GM18861 (cell line): ENCODE data around the gene TMEM209.
"Not testable (repeated sequence)": the region's sequence is repeated elsewhere in the genome, so short reads cannot be mapped to it uniquely, and the experiment has no call there.

Experiments
- ATAC-seq: cut with Tn5 transposase; IDR thresholded peaks from one replicate; pipeline ENCODE4 v1.9.1; 2021; ENCODE audit not compliant: unreplicated experiment

Gene TMEM209

DNA sequence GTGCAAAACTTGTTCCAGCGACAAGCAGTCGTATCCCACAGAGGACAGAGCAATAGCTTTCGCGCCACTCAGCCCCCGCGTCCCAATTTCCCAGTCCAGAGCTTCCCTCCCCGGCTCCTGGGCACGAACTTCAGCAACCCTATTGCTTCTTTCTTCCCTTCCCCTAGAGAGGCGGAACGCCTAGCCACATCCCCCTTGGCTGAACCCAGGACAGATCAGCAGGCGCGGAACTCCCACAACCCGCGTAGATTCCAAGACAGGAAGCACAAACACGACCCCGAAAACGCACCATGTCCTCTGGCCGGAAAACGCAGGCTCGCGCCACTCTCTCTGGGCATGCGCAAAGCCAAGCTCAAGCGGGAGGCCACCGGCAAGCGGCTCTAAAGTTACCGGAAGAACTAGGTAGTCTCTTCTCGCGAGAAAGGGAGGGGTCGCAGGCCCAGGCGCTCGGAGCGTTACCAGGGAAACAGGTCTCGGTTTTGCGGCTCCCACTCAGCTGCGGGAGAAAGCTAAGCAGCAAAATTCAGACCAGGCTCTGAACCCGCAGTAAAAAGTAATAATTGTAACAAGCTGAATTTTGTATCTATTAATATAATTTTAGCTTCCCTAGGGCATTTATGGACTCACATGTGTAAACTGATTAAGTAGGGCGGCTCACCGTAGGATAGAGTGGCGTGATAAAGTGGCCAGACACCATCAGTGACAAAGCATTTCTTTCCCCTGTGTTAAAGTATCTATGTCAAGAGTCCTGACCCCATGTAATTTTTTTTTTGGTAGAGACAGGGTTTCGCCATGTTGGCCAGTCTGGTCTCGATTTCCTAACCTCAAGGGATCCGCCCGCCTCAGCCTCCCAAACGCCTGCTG lies at the start of gene TMEM209:
TMEM209 (minus strand) TSS at position 323 of the 864 bp plus-strand sequence; CDS start at position 292, 31 bp downstream.
- ATAC-seq = peak; percentile 93

DNA sequence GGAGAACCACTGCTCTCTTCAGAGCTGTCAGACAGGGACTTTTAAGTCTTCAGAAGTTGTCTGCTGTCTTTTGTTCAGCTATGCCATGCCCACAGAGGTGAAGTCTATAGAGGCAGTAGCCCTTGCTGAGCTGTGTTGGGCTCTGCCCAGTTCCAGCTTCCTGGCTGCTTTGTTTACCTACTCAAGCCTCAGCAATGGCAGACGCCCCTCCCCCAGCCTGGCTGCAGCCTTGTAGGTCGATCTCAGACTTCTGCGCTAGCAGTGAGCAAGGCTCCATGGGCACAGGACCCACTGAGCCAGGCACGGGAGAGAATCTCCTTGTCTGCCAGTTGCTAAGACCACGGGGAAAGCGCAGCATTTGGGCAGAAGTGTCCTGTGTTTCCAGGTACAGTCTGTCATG lies 49.3 kb upstream of the TMEM209 start:
- no peak for ATAC-seq

DNA sequence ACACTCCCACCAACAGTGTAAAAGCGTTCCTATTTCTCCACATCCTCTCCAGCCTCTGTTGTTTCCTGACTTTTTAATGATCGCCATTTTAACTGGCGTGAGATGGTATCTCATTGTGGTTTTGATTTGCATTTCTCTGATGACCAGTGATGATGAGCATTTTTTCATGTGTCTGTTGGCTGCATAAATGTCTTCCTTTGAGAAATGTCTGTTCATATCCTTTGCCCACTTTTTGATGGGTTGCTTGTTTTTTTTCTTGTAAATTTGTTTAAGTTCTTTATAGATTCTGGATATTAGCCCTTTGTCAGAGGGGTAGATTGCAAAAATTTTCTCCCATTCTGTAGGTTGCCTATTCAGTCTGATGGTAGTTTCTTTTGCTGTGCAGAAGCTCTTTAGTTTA lies 44.4 kb upstream of the TMEM209 start:
- ATAC-seq = not testable (repeated sequence)

DNA sequence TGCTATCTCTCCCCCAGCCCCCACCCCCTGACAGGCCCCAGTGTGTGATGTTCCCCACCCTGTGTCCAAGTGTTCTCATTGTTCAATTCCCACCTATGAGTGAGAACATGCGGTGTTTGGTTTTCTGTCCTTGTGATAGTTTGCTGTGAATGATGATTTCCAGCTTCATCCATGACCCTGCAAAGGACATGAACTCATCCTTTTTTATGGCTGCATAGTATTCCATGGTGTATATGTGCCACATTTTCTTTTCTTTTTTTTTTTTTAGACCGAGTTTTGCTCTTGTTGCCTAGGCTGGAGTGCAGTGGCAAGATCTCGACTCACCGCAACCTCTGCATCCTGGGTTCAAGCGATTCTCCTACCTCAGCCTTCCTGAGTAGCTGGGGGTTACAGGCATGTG lies 43.6 kb upstream of the TMEM209 start:
- not testable (repeated sequence) for ATAC-seq

DNA sequence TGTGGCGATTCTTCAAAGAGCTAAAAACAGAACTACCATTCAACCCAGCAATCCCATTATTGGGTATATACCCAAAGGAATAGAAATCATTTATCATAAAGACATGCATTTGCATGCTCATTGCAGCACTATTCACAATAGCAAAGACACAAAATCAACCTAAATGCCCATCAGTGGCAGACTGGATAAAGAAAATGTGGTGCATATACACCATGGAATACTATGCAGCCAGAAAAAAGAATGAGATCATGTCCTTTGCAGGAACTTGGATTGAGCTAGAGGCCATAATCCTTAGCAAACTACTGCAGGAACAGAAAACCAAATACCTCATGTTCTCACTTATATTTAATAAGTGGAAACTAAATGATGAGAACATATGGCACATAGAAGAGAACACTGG lies 41.3 kb upstream of the TMEM209 start:
- not testable (repeated sequence) for ATAC-seq

DNA sequence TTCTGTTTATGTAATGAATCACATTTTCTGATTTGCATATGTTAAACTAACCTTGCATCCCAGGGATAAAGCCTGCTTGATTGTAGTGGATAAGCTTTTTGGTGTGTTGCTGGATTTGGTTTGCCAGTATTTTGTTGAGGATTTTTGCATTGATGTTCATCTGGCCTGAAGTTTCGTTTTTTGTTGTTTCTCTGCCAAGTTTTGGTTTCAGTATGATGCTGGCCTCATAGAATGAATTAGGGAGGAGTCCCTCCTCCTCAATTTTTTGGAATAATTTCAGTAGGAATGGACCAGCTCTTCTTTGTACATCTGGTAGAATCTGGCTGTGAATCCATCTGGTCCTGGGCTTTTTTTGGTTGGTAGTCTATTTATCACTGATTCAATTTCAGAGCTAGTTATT lies 38.3 kb upstream of the TMEM209 start:
- ATAC-seq = not testable (repeated sequence)

DNA sequence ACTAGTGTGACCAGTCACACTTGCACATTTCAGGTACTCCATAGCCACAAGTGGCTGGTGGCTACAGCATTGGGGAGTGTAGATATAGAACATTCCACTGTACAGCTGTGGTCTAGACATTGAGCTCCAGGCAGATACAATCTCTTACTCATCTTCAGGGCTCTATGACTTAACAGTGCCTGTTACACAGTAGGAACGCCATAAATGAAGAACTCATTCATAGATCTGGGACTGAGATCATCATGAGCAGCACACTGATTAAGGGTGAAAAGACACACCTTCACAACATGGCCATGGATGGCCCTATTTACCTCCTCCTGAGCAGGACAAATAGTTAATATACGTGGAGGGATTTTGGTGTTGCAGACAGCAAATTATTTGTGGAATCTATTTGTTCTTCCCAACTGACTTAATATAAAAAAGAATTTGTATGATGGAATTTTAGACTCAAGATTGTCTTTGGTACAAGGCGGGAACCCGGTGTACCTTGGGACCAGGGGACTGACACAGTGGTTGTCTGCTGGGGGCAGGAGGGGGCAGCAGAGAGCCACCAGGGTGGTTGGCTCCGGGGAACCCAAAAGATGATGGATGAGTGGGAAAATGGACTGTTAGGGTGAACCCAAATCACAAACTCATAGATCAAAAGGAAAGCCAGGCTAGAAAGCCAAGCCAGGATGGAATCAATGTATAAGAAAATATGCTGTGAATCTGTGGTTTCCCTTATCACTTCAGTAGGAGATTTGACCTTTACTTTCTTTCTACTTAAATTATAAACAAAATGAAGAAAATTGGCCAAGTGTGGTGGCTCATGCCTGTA lies 37.2 kb upstream of the TMEM209 start:
- ATAC-seq = no peak

DNA sequence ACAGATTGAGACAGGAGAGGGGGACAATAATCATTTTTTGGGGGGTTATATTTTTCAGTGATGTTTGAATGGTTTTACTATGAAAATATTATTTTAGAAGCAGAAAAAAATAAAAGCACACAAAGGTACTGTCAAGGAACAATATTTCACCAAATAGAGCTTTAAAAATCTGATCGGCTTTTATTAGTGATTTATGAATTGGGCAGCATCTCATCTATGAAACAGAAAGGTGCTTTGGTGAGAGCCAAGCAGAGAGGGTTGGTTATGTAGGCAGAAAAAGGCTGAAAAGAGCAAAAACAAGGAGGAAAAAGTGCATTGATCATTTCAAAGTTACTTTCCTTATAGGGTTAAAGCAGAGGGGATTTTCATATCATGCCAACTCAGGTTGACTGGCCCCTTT lies 35.0 kb upstream of the TMEM209 start:
- no peak for ATAC-seq

DNA sequence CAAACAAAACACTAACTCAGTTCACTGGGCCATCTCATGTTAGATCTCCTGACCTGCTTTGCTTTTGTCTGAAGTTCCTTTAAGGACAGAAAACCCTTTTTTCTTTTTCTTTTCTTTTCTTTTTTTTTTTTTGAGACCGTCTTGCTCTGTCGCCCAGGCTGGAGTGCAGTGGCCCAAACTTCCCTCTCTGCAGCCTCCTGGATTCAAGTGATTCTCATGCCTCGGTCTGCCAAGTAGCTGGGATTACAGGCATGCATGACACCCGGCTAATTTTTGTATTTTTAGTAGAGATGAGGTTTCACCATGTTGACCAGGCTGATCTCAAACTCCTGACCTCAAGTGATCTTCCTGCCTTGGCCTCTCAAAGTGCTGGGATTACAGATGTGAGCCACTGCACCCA lies 31.2 kb upstream of the TMEM209 start:
- ATAC-seq = not testable (repeated sequence)

DNA sequence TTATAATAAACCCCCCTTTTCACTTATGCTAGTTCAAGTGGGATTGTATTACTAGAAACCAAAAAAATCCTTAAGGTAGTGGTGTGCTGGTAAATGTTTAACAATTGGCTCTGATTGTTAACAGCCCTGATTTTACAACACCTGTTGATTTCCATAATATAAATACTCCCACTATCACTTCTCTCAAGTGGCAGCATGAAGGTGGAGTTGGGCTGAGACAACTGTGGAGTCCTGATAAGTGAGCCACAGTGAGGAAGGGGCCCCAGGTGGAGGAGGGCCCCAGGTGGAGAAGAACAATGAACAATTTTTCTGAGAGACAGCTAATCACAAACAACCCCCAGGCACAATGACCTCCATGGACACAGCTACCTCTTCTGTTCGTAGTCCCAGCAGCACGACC lies 28.9 kb upstream of the TMEM209 start:
- ATAC-seq = no peak

DNA sequence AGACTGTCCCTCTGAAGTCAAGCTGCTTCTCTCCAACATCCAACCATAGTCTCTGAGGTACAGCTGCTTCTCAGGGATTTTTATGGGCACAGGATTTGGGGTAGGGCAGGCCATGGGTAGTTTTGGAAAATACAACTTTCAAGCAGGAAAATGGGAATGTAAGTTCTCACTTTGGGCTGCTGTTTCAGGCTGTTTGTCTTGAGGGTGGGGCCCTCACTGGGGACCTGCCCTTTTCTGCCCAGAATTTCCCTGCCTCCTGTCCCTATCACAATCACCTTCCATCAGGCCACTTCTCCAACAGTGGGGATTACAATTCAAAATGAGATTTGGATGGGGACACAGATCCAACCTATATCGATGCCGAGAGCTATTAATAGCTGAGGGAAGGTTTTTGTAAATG lies 27.0 kb upstream of the TMEM209 start:
- no peak for ATAC-seq

DNA sequence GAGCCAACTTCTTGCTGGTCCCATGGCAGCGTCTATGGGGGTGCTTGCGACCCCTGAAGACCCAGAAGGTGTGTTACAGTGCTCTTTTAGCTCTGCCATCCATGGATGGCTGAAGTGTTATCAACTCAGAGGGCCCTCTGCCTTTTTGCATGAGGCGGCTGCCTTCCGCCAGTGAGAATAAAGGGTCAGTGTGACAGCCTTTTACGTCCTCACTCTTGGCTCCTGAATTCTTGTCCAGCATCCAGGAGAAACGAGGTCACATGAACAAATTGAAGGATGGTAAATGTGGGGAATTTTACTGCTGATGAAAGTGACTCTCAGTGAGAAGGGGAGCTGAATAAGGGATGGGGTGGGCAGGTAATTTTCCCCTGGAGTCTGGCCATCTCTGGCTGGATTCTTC lies 26.6 kb upstream of the TMEM209 start:
- no peak for ATAC-seq

DNA sequence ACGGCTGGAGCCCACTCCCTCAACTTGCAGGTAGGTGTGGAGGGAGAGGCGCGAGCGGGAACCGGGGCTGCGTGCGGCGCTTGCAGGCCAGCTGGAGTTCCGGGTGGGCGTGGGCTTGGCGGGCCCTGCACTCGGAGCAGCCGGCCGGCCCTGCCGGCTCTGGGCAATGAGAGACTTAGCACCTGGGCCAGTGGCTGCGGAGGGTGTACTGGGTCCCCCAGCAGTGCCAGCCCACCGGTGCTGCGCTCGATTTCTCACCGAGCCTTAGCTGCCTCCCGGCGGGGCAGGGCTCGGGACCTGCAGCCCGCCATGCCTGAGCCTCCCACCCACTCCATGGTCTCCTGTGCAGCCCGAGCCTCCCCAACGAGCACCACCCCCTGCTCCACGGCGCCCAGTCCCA lies 24.8 kb upstream of the TMEM209 start:
- ATAC-seq = not testable (repeated sequence)

DNA sequence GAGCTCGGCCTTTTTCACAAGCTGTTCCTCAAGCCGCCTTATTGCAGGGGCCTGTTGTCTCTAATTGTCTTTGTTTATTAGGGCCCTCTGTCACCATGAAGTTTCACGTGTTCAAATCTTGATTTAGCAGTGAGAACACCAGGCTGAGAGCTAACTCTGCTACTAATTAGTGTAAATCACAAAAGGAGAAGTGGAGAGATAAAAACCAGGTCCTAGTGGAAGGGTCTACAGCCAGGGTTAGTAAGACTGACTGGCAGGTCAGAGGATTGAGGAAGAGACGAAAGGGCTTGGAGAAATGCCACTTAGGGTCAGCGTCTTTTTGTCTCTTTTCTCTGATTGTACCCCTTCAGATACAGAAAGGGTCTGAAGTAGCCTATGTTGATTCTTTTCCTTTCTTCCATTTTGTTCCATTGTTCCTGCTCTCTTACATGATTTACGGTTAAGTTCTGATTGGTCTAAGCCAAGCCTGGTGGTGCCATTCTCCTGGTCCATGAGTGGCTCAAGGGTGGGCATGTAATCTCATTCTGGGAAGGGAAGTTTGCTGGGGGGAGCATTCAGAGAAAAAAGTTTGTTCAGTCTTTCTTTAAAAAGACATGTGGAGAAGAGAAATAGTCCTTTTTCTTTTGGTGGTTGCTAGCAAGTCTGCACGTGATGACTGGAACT lies 23.8 kb upstream of the TMEM209 start:
- no peak for ATAC-seq

DNA sequence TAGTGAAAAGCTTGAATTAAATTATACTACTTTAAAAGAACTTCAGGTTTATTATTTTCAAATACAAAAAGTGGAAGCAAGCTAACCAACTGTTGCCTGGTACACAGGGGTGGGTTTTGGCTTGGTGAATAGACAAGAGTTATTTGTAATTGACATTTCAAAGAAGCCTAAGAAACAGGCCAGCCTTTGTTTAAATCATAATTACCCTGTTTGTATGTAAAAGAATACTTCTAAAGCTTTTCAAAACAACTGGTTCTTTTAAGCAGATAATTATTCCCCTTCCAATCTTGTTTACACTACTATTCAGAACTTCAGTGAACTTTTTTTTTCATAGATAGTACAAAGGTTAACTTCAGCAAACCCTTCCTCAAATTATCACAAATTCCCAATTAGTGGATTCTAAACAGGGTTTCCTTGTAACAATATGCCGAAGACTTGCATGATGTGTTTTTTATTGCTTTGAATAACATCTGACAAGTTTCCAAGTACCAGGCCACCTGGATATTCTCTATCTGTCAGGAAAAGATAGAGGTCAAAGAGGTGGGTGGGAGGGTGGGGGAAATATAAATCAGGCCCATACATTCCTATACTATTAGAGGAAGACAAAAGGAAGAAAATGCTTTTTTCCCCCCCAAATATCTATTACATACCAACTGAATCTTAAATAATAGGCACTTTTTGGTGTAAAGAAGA lies 22.8 kb upstream of the TMEM209 start:
- ATAC-seq = no peak

DNA sequence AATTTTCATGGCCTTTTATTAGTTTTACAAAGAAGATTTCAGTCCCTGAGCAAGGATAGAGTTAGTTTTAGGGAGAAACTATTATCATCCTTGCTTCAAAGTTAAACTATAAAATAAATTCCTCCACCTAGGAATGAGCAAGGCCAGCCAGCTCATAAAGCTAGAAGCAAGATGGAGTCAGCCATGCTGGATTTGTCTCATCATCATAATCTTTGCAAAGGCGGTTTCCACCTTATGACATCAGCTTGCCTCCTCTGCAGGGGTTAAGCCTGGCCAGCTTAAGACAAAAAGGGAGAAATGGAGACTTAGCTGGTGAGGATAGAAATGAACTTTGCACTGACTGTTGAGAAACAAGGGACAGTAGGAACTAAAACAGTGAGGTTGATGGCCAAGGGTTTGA lies 21.1 kb upstream of the TMEM209 start:
- no peak for ATAC-seq

DNA sequence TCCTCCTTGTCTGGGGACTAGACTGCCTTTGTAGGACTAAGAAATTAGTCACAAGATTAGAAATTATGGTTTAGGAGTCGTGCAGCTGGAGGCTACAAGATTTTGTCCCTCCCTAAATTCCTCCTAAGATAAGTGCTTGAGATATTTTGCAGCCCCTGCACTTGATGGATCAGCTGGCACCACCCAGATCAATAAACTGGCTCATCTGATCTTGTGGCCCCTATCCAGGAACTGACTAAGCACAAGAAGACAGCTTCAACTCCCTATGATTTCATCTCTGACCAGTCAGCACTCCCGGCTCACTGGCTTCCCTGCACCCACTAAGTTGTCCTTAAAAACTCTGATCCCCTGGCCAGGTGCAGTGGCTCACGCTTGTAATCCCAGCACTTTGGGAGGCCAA lies 19.7 kb upstream of the TMEM209 start:
- not testable (repeated sequence) for ATAC-seq

DNA sequence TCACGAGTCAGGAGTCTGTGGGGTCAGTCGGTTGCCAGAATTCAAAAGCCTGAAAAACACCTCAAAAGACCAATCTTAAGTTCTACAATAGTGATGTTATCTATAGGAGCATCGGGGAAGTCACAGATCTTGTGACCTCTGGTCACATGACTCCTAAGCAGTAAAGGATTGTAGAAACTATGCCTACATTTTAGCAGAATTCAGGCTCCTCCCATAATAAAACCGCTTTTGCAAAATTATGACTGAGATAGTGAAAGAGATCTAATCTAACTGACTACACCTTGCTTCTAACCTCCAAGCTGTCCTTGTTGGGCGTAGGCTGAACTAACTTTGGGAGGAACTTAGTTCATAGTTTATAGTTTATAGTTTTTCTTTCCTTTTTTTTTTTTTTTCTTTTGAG lies 19.0 kb upstream of the TMEM209 start:
- no peak for ATAC-seq

DNA sequence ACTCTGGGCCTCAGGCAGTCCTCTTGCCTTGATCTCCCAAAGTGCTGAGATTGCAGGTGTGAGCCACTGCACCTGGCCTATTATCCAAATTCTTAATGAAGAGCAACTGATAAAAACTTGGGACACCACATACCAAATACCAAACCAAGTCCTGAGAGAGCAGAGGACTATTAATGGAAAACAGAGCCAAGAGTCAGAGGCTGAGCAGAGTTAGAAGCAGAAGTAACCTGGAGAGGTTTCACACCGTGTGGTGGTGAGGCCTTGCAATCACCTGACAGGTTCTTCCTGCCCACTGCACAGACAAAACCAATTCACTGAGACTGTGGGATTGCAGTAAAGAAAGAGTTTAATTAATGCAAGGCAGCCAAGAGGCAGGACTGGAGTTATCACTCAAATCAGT lies 18.4 kb upstream of the TMEM209 start:
- ATAC-seq = no peak

DNA sequence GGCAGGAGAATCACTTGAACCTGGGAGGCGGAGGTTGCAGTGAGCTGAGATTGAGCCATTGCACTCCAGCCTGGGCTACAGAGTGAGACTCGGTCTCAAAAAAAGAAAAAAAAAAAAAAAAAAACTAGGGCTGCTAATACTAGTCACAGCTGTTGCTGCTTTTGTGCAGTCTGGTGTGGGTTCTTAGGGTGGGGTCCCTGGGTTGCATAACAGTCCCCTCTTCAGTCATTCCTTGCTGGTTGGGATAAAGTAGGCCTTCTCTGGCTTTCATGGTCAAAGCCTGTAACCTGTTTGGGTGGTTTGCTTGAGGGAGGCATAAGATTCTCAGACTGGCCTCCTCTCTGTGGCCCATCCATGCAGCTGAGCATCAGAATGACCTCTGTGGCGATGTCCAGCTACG lies 16.5 kb upstream of the TMEM209 start:
- no peak for ATAC-seq

DNA sequence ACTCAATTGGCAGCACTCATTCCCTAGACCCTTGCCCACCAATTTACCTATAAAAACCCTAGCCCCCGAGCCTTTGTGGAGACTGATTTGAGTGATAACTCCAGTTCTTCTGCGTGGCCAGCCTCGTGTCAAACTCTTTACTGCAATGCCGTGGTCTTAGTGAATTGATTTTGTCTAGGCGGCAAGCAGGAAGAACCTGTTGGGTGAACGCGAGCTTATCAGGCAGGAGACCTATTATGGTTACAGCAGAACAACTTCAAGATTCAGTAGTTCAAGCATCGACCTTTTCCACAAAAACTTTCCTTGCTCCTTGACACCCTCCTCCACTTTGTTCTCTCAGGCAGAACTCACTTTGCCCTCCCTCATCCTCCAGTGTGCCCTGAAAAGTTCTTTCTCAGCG lies 14.7 kb upstream of the TMEM209 start:
- ATAC-seq = no peak
